Endodermal cell (in vitro differentiated cells): Measurements from ENCODE around the gene FLYWCH2. TPM values are rescaled to one million over a fixed set of nuclear protein-coding genes. Genes with fewer than 3 reads are reported as not detected.

Experiments used
- DNase-seq: peaks from one replicate; pipeline ENCODE4 v3.0.0-alpha.2; 2017
- H3K27ac ChIP-seq: 2 replicates; pipeline ENCODE4 v1.5.1; 2013; ENCODE audit warnings: mild to moderate bottlenecking, low read depth, low read length, moderate library complexity
- H3K27me3 ChIP-seq: 2 replicates; pipeline ENCODE4 v1.6.1; 2013; ENCODE audit warnings: mild to moderate bottlenecking, low read length, moderate library complexity; ENCODE audit not compliant: insufficient read depth, control insufficient read depth, poor library complexity, severe bottlenecking
- H3K36me3 ChIP-seq: 2 replicates; pipeline ENCODE4 v1.7.0; 2013; ENCODE audit warnings: mild to moderate bottlenecking, low read length, moderate library complexity; ENCODE audit not compliant: control insufficient read depth, insufficient read depth
- H3K4me1 ChIP-seq: one replicate; pipeline ENCODE4 v1.7.0; 2013; ENCODE audit warnings: low read length; ENCODE audit not compliant: control insufficient read depth, insufficient read depth
- H3K4me3 ChIP-seq: 2 replicates; pipeline ENCODE4 v1.5.1; 2013; ENCODE audit warnings: mild to moderate bottlenecking, low read length, moderate library complexity
- H3K9ac ChIP-seq: 2 replicates; pipeline ENCODE4 v1.6.1; 2013; ENCODE audit warnings: mild to moderate bottlenecking, low read length, moderate library complexity; ENCODE audit not compliant: poor library complexity, severe bottlenecking; ENCODE audit errors: extremely low read depth
- H3K9me3 ChIP-seq: 2 replicates; pipeline ENCODE4 v1.6.1; 2013; ENCODE audit warnings: mild to moderate bottlenecking, low read length, moderate library complexity; ENCODE audit not compliant: control insufficient read depth
- H3K27ac Mint-ChIP-seq: 2 replicates; pipeline ENCODE4 v1.8.0; 2020; ENCODE audit warnings: mixed read lengths
- H3K27me3 Mint-ChIP-seq: 2 replicates; pipeline ENCODE4 v1.8.0; 2021; ENCODE audit warnings: mild to moderate bottlenecking, mixed read lengths; ENCODE audit not compliant: insufficient read depth
- H3K36me3 Mint-ChIP-seq: 2 replicates; pipeline ENCODE4 v1.8.0; 2020; ENCODE audit warnings: low read depth, mixed read lengths
- H3K4me1 Mint-ChIP-seq: 2 replicates; pipeline ENCODE4 v1.8.0; 2020; ENCODE audit warnings: mixed read lengths
- H3K4me3 Mint-ChIP-seq: 2 replicates; pipeline ENCODE4 v1.8.0; 2020; ENCODE audit warnings: mild to moderate bottlenecking, moderate library complexity, mixed read lengths
- H3K9me3 Mint-ChIP-seq: 2 replicates; pipeline ENCODE4 v1.8.0; 2020; ENCODE audit warnings: mild to moderate bottlenecking, mixed read lengths
- CTCF ChIP-seq: fragments of 200-600 bp; sonication (generic); conservative IDR thresholded peaks from 2 replicates; pipeline ENCODE4 v1.5.0; 2021; ENCODE audit warnings: antibody characterized with exemption, mild to moderate bottlenecking
- WGBS, 2 experiments: methylation state at CpG; one replicate each; pipeline versions ENCODE4 v1.1.5 to v1.1.7; 2013; ENCODE audit warnings: missing lambda C conversion rate in 2 of 2, mixed read lengths in 1 of 2; ENCODE audit not compliant: insufficient coverage in 1 of 2, insufficient read length in 1 of 2; 5-methylcytosine and 5-hydroxymethylcytosine counted together
- total RNA-seq, 2 donors: library from RNA; stranded (reverse); fragmentation: NEBNext Ultra II Directional in 1 of 2; extraction: Animal tissue kit (Norgen Biotek cat#: 25700) in 1 of 2; gene quantifications; 2 replicates in 1 of 2; 3 replicates in 1 of 2; pipeline ENCODE4 v1.2.1, GENCODE V29; 2021

FLYWCH2 gene
- total RNA-seq, 2 donors from 2014 or later, result 30.9 to 35.5 TPM

GRCh38 chr16:2897110-2897509 is 14.1 kb downstream of the FLYWCH2 start:
- Histone ChIP-seq H3K4me1 (no peaks in the 10 kb centered on the region), H3K27me3 (no peaks in the 10 kb centered on the region), H3K9ac (no peak overlapping the region), H3K27ac (no peak overlapping the region), H3K4me3 (no peak overlapping the region), H3K36me3 (no peaks in the 10 kb centered on the region), H3K9me3 (no peaks in the 10 kb centered on the region)
- 96 to 100% methylated on average over 2 to 6 of the region's 7 CpGs for WGBS, 2 experiments
- peaks cover 5% of the 10 kb centered on the region for H3K4me1 Mint-ChIP-seq
- H3K9me3 Mint-ChIP-seq, result no peaks in the 10 kb centered on the region
- H3K27ac Mint-ChIP-seq, result no peak overlapping the region
- DNase-seq, result no peak
- no peak for TF ChIP-seq CTCF
- peaks cover 9% of the 10 kb centered on the region for H3K36me3 Mint-ChIP-seq
- H3K4me3 Mint-ChIP-seq, result no peak overlapping the region
- no peaks in the 10 kb centered on the region for H3K27me3 Mint-ChIP-seq

- no peaks in the 10 kb centered on the region for H3K36me3 ChIP-seq
- WGBS, 2 experiments, result 82 to 84% methylated on average over 7 to 10 of the region's 10 CpGs
- H3K9ac ChIP-seq, result no peak overlapping the region
- no peaks in the 10 kb centered on the region for H3K27me3 Mint-ChIP-seq
- H3K9me3 ChIP-seq, result no peaks in the 10 kb centered on the region
- peaks cover 7% of the 10 kb centered on the region for H3K36me3 Mint-ChIP-seq
- TF ChIP-seq CTCF, result no peak
- H3K4me3 Mint-ChIP-seq, result no peak overlapping the region
- no peak overlapping the region for H3K4me3 ChIP-seq
- peak overlapping the region; percentile 51 for H3K27ac ChIP-seq
- H3K27ac Mint-ChIP-seq, result peak overlapping the region; percentile 72
- peaks cover 7% of the 10 kb centered on the region for H3K4me1 Mint-ChIP-seq
- DNase-seq, result no peak
- no peaks in the 10 kb centered on the region for H3K4me1 ChIP-seq
- H3K27me3 ChIP-seq, result no peaks in the 10 kb centered on the region
- no peaks in the 10 kb centered on the region for H3K9me3 Mint-ChIP-seq
These were observed 16.0 kb downstream of the FLYWCH2 start for GRCh38 chr16:2898831-2899563.

GRCh38 chr16:2899564-2900072 is 16.6 kb downstream of the FLYWCH2 start:
- Mint-ChIP-seq H3K27me3 (no peaks in the 10 kb centered on the region), H3K4me1 (peaks cover 8% of the 10 kb centered on the region), H3K4me3 (no peak overlapping the region), H3K9me3 (no peaks in the 10 kb centered on the region), H3K27ac (no peak overlapping the region), H3K36me3 (peaks cover 7% of the 10 kb centered on the region)
- Histone ChIP-seq H3K27ac (no peak overlapping the region), H3K9me3 (no peaks in the 10 kb centered on the region), H3K27me3 (no peaks in the 10 kb centered on the region), H3K36me3 (no peaks in the 10 kb centered on the region), H3K4me1 (no peaks in the 10 kb centered on the region), H3K9ac (no peak overlapping the region), H3K4me3 (no peak overlapping the region)
- DNase-seq, result no peak
- TF ChIP-seq CTCF, result no peak
- 96 to 98% methylated on average over 9 to 12 of the region's 13 CpGs for WGBS, 2 experiments
